T-cell (primary cell): ENCODE results near the gene MRTFA. TPM values are rescaled to one million over a fixed set of nuclear protein-coding genes. Genes with fewer than 3 reads are reported as not detected.
A peak's percentile ranks its signal among the peaks of the same experiment; 100 is the strongest.

Experiments
- ATAC-seq, 4 experiments: fragments of 200-7000 bp in 3 of 4; fragments of 150-1000 bp in 1 of 4; cut with Tn5 transposase; replicated peaks in 1 of 4; 1 replicate in 3 of 4; 2 replicates in 1 of 4; pipeline ENCODE4 v1.10.0; 2021; ENCODE audit warnings: moderate library complexity in 3 of 4, mild to moderate bottlenecking in 2 of 4, moderate number of reproducible peaks in 1 of 4
- CTCF ChIA-PET, 2 donors: fragments of 300-600 bp; sonication (Branson Sonifier 250); formaldehyde crosslinking; loops; one replicate each; lab custom pipeline; 2022; ENCODE audit warnings: antibody characterized with exemption in 2 of 2; lab: Charles Lee
- POLR2A ChIA-PET, 2 donors: fragments of 300-600 bp; sonication (Branson Sonifier 250); formaldehyde crosslinking; loops; one replicate each; lab custom pipeline; 2022; ENCODE audit warnings: antibody characterized with exemption in 2 of 2; lab: Charles Lee
- DNase-seq, 35 experiments: peaks; one replicate each; pipeline versions ENCODE4 v3.0.0 to v3.0.0-alpha.2; 2013 to 2023
- H3K27ac ChIP-seq: one replicate; pipeline ENCODE4 v1.5.1; 2013; ENCODE audit warnings: low read length
- H3K27me3 ChIP-seq, 2 experiments: replicated peaks in 1 of 2; 1 replicate in 1 of 2; 2 replicates in 1 of 2; pipeline versions ENCODE4 v1.6.1 to v1.7.0; 2013; ENCODE audit warnings: low read length in 1 of 2, mixed read lengths in 1 of 2; ENCODE audit not compliant: control insufficient read depth in 2 of 2, insufficient read depth in 2 of 2; ENCODE audit errors: extremely low read depth in 1 of 2
- H3K36me3 ChIP-seq, 2 donors: 1 replicate in 1 of 2; 2 replicates in 1 of 2; pipeline versions ENCODE4 v1.6.1 to v1.7.0; 2013; ENCODE audit warnings: low read length in 1 of 2; ENCODE audit not compliant: control insufficient read depth in 2 of 2, insufficient read depth in 1 of 2; ENCODE audit errors: extremely low read depth in 1 of 2
- H3K4me1 ChIP-seq, 2 experiments: 1 replicate in 1 of 2; 2 replicates in 1 of 2; pipeline versions ENCODE4 v1.6.1 to v1.7.0; 2013; ENCODE audit warnings: low read length in 2 of 2, mixed read lengths in 1 of 2; ENCODE audit not compliant: insufficient read depth in 2 of 2, control insufficient read depth in 1 of 2; ENCODE audit errors: extremely low read depth in 1 of 2
- H3K4me3 ChIP-seq, 2 donors: 1 replicate in 1 of 2; 2 replicates in 1 of 2; pipeline versions ENCODE4 v1.5.1 to v1.7.0; 2013; ENCODE audit warnings: mild to moderate bottlenecking in 2 of 2, low read length in 1 of 2, moderate library complexity in 1 of 2; ENCODE audit not compliant: control insufficient read depth in 1 of 2; ENCODE audit errors: extremely low read depth in 1 of 2
- H3K9me3 ChIP-seq: 2 replicates; pipeline ENCODE4 v1.7.0; 2013
- H3K27ac Mint-ChIP-seq, 2 donors: one replicate each; pipeline ENCODE4 v1.8.0; 2020 to 2021; ENCODE audit warnings: mild to moderate bottlenecking in 2 of 2, mixed read lengths in 2 of 2
- H3K27me3 Mint-ChIP-seq, 2 donors: one replicate each; pipeline ENCODE4 v1.8.0; 2021 to 2022; ENCODE audit warnings: mixed read lengths in 2 of 2
- H3K36me3 Mint-ChIP-seq: one replicate; pipeline ENCODE4 v1.8.0; 2021; ENCODE audit warnings: mixed read lengths
- H3K4me1 Mint-ChIP-seq, 3 donors: one replicate each; pipeline ENCODE4 v1.8.0; 2020 to 2022; ENCODE audit warnings: mixed read lengths in 3 of 3, mild to moderate bottlenecking in 1 of 3
- H3K4me3 Mint-ChIP-seq, 3 donors: one replicate each; pipeline ENCODE4 v1.8.0; 2020 to 2022; ENCODE audit warnings: mild to moderate bottlenecking in 3 of 3, mixed read lengths in 3 of 3, moderate library complexity in 3 of 3
- H3K9me3 Mint-ChIP-seq, 3 donors: one replicate each; pipeline ENCODE4 v1.8.0; 2020 to 2022; ENCODE audit warnings: mixed read lengths in 3 of 3
- WGBS: methylation state at CpG from one replicate; pipeline ENCODE4 v1.1.5; 2013; ENCODE audit warnings: missing lambda C conversion rate; ENCODE audit not compliant: insufficient coverage; 5-methylcytosine and 5-hydroxymethylcytosine counted together
- total RNA-seq, 35 experiments: library from RNA in 6 of 35; stranded (reverse) in 6 of 35; fragments of 120-200 nt in 1 of 35; gene quantifications; one replicate each; pipeline versions ENCODE4 v1.2.1 to v1.2.4 and lab custom pipeline; 2013 to 2026

Gene MRTFA
- total RNA-seq, 5 donors from 2014 or later (not counting 1 experiment from before 2014, with no cell fraction given), result 81.9 to 118 (median 114) TPM

DNA sequence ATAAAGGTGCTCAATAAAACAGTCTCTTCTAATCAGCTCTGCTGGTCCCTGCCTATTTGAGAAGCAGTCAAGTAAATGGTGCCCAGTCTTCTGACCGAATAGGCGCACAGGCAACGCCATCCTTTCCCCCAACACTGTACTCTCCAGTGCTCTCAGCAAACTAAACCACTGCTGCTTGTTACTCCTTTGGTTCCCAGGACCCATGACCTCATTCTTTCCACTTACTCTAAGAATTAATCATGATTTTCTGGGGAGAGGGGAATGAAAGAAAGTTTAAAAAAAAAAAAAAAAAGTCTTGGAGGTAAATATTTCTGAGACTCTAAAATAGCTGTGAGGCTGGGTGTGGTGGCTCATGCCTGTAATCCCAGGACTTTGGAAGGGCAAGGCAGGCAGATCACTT is 202.4 kb downstream of the MRTFA start:
- DNase-seq (no peak), ATAC-seq (no peak)
- no peaks in the 10 kb centered on the region for H3K27me3 ChIP-seq
- Mint-ChIP-seq H3K36me3 (peaks cover 32% of the 10 kb centered on the region), H3K4me1 (peaks cover 37 to 61% (median 49%) of the 10 kb centered on the region in 3 donors), H3K9me3 (no peaks in the 10 kb centered on the region), H3K27ac (peak overlapping the region in 1 of 2 donors; percentile 61), H3K4me3 (no peak overlapping the region), H3K27me3 (no peaks in the 10 kb centered on the region)
- peaks cover 7 to 28% of the 10 kb centered on the region in 2 experiments for H3K4me1 ChIP-seq
- H3K27ac ChIP-seq, result no peak overlapping the region
- no peaks in the 10 kb centered on the region for H3K9me3 ChIP-seq
- CTCF ChIA-PET, result interaction anchor here in 1 of 2 donors (0.6 to 6.4 kb wide), 4 partner anchors 50 to 1366 kb away, joined by 3 to 46 read pairs (median 6); no protein-coding TSS in a partner anchor
- no peak overlapping the region for H3K4me3 ChIP-seq
- WGBS, result 100% methylated on average over 3 of the region's 3 CpGs
- H3K36me3 ChIP-seq, result peaks cover 3 to 67% of the 10 kb centered on the region in 2 donors
- POLR2A ChIA-PET, result interaction anchor here in 1 of 2 donors (0.6 to 1.5 kb wide), 3 partner anchors 15 to 445 kb away, joined by 3 to 11 read pairs (median 4); no protein-coding TSS in a partner anchor

DNA sequence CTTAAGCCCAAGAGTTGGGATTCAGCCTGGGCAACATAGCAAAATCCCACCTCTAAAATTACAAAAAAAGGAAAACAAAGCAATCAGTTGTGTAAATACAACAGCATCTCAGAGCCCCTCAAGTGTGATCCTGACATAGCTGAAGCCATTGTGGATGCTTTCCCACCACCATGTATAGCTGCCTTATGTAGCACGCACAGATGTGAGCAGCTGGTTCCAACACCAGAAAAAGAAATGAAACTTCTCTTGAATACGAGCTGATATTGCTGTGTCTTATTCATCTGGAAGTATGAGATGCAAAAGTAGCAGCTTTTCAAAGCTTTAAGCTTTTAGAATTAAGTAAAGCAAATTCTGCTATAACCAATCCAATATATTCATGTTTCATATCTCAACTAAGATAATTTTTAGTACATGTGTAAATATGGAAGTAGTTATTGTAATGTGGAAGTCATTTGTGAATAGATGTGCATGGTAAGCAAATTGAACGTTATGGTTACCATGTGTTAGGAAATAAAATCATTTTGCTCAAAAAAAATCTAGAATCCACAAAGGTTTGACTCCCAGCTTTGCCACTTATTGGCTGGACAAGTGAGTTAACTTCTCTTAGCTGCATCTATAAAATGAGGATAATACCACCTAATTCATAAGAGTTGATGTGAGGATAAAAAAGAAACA is 203.0 kb downstream of the MRTFA start:
- H3K9me3 ChIP-seq, result no peaks in the 10 kb centered on the region
- H3K27me3 ChIP-seq, result no peaks in the 10 kb centered on the region
- H3K27ac Mint-ChIP-seq, result no peak overlapping the region
- H3K4me1 Mint-ChIP-seq, result peaks cover 35 to 61% (median 48%) of the 10 kb centered on the region in 3 donors
- no peak overlapping the region for H3K4me3 ChIP-seq
- H3K36me3 ChIP-seq, result peaks cover 3 to 70% of the 10 kb centered on the region in 2 donors
- H3K9me3 Mint-ChIP-seq, result no peaks in the 10 kb centered on the region
- ATAC-seq (no peak), DNase-seq (no peak)
- peaks cover 7 to 26% of the 10 kb centered on the region in 2 experiments for H3K4me1 ChIP-seq
- POLR2A ChIA-PET, result interaction anchor here (0.5 to 1.5 kb wide), 2 partner anchors 14 to 19 kb away, joined by 3 to 4 read pairs; no protein-coding TSS in a partner anchor
- no peak overlapping the region for H3K27ac ChIP-seq
- peaks cover 38% of the 10 kb centered on the region for H3K36me3 Mint-ChIP-seq
- CTCF ChIA-PET, result interaction anchor here in 1 of 2 donors (0.6 to 6.4 kb wide), 3 partner anchors 51 to 212 kb away, joined by 3 to 46 read pairs (median 6); no protein-coding TSS in a partner anchor
- no peaks in the 10 kb centered on the region for H3K27me3 Mint-ChIP-seq
- no peak overlapping the region for H3K4me3 Mint-ChIP-seq
- no CpG with 5 or more reads among the region's 3 CpGs for WGBS

GRCh38 chr22:40432625-40433024 is 203.9 kb downstream of the MRTFA start:
- ATAC-seq (no peak), DNase-seq (no peak)
- H3K27ac Mint-ChIP-seq, result no peak overlapping the region
- no peaks in the 10 kb centered on the region for H3K9me3 Mint-ChIP-seq
- Histone ChIP-seq H3K27me3 (no peaks in the 10 kb centered on the region), H3K36me3 (peaks cover 7 to 77% of the 10 kb centered on the region in 2 donors), H3K4me1 (peaks cover 7 to 22% of the 10 kb centered on the region in 2 experiments), H3K4me3 (no peak overlapping the region), H3K27ac (no peak overlapping the region), H3K9me3 (no peaks in the 10 kb centered on the region)
- CTCF ChIA-PET, result interaction anchor here in 1 of 2 donors (1.3 kb wide), 1 partner anchor 213 kb away, joined by 6 read pairs; no protein-coding TSS in a partner anchor
- H3K4me3 Mint-ChIP-seq, result no peak overlapping the region
- H3K4me1 Mint-ChIP-seq, result peaks cover 26 to 53% (median 39%) of the 10 kb centered on the region in 3 donors
- H3K36me3 Mint-ChIP-seq, result peaks cover 38% of the 10 kb centered on the region
- 100% methylated on average over 2 of the region's 2 CpGs for WGBS
- H3K27me3 Mint-ChIP-seq, result no peaks in the 10 kb centered on the region
- POLR2A ChIA-PET, result no interaction called here

- Mint-ChIP-seq H3K4me1 (peaks cover 22 to 48% (median 34%) of the 10 kb centered on the region in 3 donors), H3K36me3 (peaks cover 38% of the 10 kb centered on the region), H3K27me3 (no peaks in the 10 kb centered on the region), H3K27ac (no peak overlapping the region), H3K9me3 (no peaks in the 10 kb centered on the region), H3K4me3 (no peak overlapping the region)
- POLR2A ChIA-PET, result no interaction called here
- Histone ChIP-seq H3K27ac (no peak overlapping the region), H3K4me3 (no peak overlapping the region), H3K4me1 (peaks cover 7 to 18% of the 10 kb centered on the region in 2 experiments), H3K27me3 (no peaks in the 10 kb centered on the region), H3K36me3 (peaks cover 11 to 81% of the 10 kb centered on the region in 2 donors), H3K9me3 (no peaks in the 10 kb centered on the region)
- 100% methylated on average over 4 of the region's 5 CpGs for WGBS
- DNase-seq, result no peak
- CTCF ChIA-PET, result no interaction called here
- no peak for ATAC-seq
Measured at GRCh38 chr22:40432157-40432556, 204.4 kb downstream of the MRTFA start.

DNA sequence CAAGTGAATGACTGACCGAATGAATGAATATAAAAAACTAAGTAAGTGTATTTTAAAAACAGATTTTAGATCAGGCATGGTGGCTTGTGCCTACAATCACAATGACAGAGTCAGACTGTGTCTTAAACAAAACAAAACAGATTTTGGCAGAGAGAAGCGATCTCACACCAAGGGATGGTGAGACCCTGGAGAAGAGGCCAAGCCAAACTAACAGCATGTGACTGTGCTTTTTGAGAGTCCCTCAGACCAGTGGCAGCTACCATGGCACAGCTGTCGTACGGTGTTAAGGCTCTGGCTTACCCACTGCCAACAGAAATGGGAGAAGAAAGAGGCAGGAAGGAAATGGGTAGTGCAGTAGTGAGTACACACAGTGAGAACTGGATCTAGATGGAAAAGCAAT is 205.5 kb downstream of the MRTFA start:
- Histone ChIP-seq H3K36me3 (peaks cover 17 to 88% of the 10 kb centered on the region in 2 donors), H3K4me1 (peaks cover 1 to 7% of the 10 kb centered on the region in 2 experiments), H3K9me3 (no peaks in the 10 kb centered on the region), H3K4me3 (no peak overlapping the region), H3K27me3 (no peaks in the 10 kb centered on the region), H3K27ac (no peak overlapping the region)
- no peaks in the 10 kb centered on the region for H3K9me3 Mint-ChIP-seq
- H3K27me3 Mint-ChIP-seq, result no peaks in the 10 kb centered on the region
- no peak overlapping the region for H3K4me3 Mint-ChIP-seq
- POLR2A ChIA-PET, result interaction anchor here in 1 of 2 donors (0.7 kb wide), 1 partner anchor 18 kb away, joined by 4 read pairs; no protein-coding TSS in a partner anchor
- DNase-seq (no peak), ATAC-seq (no peak)
- CTCF ChIA-PET, result interaction anchor here (0.6 to 0.7 kb wide), 2 partner anchors 47 to 190 kb away, joined by 3 to 4 read pairs; no protein-coding TSS in a partner anchor
- 100% methylated on average over 1 of the region's 4 CpGs for whole genome bisulfite sequencing
- H3K4me1 Mint-ChIP-seq, result peaks cover 17 to 43% (median 32%) of the 10 kb centered on the region in 3 donors
- peak overlapping the region in 1 of 2 donors; percentile 74 for H3K27ac Mint-ChIP-seq
- peaks cover 49% of the 10 kb centered on the region for H3K36me3 Mint-ChIP-seq

GRCh38 chr22:40429481-40429880 is 207.0 kb downstream of the MRTFA start:
- Histone ChIP-seq H3K27ac (no peak overlapping the region), H3K36me3 (peaks cover 29 to 94% of the 10 kb centered on the region in 2 donors), H3K9me3 (no peaks in the 10 kb centered on the region), H3K4me3 (no peak overlapping the region), H3K27me3 (no peaks in the 10 kb centered on the region), H3K4me1 (peaks cover 0 to 5% of the 10 kb centered on the region in 2 experiments)
- H3K36me3 Mint-ChIP-seq, result peaks cover 53% of the 10 kb centered on the region
- H3K27me3 Mint-ChIP-seq, result no peaks in the 10 kb centered on the region
- no peak overlapping the region for H3K4me3 Mint-ChIP-seq
- H3K9me3 Mint-ChIP-seq, result no peaks in the 10 kb centered on the region
- ChIA-PET CTCF (no interaction called here), POLR2A (no interaction called here)
- 100% methylated on average over 2 of the region's 4 CpGs for WGBS
- H3K27ac Mint-ChIP-seq, result no peak overlapping the region
- no peak for ATAC-seq
- peaks cover 23 to 34% (median 30%) of the 10 kb centered on the region in 3 donors for H3K4me1 Mint-ChIP-seq
- no peak for DNase-seq
